ENCODE measurements around the gene NOTCH2.
A peak's percentile ranks its signal among the peaks of the same experiment; 100 is the strongest.

The NOTCH2 gene

DNA sequence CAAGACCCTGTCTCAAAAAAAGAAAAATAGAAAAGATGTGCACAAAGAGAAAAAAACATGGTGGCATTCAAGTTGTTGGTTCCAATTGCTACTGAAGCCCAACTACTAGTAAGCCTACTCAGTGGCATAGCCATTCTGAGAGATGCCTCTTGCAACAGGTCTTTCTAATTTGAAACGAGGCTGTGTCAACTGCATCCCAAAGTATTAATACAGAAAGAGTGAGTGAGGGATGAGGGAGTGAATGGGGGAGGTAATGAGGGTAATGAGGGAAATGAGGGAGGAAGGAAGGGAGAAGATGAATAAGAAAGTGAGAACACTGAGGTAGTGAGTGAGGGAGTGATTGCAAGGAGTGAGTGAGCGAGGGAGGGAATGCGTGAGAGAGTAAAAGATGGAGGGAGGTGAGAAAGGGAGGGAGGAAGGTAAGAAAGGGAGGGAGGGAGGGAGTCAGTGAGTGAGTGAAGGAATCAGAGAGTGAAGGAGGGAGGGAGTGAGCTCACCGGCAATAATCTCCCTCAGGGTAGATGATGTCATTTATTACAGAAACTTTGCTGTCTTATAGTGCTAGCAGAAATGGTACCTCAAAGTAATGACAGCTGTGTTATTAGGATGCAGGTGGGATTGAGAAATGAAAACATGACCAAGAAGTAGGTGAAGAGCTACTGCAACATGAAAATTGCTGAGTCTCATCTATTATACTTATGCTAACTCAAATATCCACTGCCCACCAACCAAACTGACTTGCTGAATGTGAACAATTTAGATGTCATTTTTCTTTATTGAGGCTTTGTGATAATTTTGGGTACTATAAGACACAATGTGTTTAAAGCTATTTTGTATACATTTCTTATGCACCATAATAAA is 97.5 kb downstream of the NOTCH2 start:
- no peak for DNase-seq

DNA sequence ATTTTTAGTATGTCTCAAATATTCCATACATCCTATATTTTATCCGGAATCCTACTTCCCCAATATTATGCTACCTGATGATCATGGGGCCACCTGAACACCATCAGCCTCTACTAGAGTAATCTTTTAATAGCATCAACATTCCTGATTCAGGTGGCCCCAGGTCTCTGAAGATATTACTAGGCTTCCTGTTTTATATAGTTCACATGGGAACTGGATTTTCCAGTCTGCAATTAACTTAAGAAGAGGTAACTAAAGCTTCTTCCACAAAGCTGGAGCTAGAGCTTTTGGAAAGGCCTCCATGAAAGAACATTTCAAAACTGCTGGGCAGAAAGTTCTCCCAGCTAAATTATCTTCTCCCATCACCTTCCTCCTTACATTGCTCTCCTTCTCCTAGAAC is 100.9 kb downstream of the NOTCH2 start:
- DNase-seq, result no peak

DNA sequence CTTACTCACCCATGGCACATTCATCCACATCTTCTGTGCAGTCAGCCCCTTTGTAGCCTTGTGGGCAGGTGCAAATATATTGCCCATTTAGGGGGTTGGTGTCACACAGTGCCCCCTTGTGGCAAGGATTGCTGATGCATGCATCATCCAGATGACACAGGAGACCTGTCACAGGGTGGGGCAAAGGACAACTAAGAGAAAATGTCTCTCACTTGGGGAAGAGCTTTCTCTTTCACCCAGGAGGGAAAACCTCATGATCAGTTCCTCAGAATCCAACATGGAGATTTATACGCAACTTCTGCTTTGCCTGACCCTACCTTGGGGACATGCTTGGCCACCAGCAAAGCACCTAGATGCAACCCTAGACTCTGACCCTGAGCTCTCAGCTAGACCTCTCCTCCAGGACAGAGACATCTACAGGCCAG is 101.4 kb downstream of the NOTCH2 start:
- no peak for DNase-seq

DNA sequence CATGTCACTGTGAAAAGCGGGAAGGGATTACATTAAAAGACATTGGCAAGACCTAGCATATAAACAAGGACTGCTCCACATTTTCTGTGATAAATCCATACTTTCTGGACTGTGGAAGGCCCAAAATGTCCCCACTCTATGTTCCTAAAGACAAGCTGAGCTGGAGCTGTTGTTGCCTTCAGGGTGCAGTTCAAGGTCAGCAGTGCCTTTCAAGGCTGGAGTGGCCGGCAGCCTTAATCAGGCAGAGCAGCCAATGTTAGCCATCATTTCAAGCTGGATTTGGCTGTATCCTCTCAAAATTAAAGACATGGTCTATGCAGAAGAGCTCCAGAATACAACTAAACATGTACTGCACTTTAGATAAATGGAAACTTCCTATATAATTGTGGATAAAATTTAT is 102.8 kb downstream of the NOTCH2 start:
- no peak for DNase-seq

DNA sequence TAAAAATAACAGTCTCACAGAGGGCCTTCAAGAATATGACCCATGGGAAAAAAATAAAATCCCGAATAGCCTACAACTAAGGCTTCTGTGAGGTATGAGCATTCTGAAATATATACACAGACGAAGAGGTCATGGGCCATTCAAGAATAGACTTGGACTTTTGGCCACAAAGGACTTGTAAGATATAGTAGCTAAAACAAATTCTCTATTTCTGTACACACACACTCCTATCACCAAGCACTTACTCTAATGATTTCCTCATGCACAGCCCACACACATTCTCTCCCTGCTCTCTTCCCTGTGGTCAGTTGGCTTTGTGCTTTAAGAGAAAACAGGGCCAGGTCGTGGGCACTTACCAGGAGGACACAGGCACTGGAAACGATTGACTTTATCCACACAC is 103.4 kb downstream of the NOTCH2 start:
- DNase-seq, result no peak

DNA sequence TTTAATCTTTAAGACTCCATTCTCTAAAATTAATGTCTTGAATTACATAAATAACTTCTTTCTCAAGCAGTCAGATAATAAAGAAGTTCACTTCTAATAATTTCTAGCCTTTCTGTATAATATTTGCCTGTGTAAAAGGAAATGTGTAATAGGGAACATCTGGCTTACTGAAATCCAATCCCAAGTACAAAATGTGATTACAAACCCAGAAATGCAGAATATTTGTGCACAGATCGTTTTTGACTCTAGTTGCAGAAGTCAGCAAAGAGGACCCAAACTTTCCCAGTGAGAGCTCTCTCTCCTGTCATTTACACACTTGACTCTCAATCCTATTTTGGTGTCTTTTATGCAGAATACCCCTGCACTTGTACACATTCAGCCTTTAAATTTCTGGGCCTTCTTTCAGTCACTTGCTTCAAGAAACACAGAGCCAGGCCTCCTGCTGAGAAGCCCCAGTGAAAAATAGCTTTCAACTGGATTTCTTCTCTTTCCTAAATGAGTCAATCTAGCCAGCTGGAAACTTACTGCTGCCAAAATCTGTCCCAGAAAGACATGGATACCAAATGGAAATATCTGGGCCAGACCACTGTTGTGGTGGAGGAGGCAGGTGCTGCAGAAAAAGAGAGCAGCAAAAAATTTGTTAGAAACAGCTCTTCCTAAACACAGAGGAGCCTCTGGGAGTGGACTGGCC is 104.6 kb downstream of the NOTCH2 start:
- DNase-seq, result peak; percentile 65

DNA sequence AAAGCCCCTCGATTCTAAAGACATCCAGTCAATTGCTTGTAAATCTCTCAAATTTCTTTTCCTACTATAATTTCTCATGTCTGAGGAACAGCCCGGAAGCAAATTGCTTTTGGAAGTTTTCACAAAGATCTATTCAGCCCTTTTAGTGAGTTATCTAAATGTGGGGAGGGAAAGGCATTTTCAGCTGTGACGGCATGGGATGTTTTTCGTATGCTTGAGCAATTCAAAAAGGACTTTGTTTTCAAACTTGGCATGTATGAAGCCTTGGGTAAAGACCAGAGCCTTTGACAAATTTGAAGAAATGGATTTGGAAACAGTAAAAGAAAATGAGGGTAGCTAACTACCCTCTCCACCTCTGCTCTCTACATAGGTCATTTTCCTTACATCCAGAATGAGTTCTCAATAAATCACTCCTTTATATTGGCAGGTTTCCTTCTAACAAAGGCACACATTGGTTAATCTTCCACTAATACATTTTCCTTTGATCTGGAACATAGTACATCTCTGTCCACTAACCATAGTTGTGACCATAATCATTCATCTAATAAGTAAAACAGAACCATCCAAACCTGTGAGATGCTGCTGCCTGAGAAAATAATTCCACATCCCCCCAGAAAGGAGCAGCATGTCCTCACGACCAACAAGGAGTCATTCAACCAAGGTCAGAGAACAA is 107.0 kb downstream of the NOTCH2 start:
- no peak for DNase-seq

DNA sequence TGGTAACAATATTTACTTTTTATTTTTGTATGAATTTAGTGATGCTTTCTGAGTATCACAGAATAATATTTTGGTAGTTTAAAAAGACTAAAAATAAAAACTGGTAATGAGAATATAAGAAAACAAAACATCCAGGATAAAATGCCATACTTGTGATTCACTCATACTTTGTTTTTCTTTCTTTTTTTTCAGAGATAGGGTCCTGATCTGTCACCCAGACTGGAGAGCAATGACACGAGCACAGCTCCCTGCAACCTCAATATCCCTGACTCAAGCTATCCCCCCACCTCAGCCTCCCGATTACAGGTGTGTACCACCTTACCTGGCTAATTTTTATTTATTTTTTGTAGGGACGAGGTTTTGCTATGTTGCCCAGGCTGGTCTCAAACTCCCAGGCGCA is 109.0 kb downstream of the NOTCH2 start:
- no peak for DNase-seq

DNA sequence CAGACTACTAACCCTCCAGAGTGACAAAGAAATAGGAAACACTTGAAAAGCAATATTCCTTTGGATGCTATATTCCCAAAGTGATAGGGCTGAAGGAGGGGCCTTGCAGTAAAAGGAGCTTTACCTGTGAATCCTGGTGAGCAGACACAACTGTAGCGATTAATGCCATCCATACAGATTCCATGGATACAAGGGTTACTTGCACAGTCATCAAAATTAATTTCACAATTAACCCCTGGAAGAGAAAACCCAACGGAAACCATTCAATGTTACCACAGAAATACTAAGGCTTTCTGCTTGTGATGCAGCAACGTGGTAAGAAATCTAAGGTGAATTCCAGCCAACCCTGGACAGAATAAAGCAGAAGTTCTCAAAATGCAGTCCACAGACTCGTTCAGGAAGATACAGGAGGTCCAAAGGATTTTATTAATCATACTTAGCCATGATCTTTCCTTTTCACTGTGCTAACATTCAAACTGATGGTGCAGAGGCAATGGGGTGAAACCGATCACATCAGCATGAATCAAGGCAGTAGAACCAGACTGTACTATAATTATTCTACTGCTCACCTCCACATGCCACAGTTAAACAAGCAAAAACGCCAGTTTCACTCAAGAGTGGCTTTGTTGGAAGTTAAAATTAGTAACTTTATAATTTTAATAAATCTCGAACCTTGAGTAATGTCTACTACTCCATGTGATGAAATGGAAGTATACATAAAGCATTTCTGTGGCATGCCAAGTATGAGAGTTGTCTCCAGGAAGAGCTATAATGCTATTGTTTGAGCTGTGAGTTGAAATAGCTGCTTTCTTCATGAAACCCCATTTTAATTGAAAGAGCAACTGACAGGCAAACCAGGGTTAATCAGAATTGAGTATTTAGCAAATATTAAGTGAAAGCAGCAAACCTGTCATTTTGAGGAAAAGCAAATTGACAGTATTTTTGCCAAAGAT is 109.9 kb downstream of the NOTCH2 start:
- DNase-seq, result no peak

DNA sequence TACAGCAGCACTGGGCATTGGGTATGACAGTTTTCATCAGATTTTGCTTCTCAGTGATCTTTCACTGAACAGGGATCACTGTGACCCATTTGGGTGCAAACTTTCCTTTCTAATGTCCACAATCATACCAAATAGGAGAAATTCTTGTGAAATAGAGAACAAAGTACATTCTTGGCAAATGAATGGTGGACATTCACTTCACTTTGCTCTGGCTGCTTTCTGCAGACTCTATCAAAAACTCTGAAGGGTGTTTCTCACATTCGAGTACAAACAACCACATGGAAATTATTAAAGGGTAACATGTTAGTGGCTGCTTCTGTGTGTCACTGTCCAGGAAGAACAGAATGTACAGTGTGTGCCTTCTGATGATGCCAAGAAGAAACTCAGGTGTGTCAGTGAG is 111.2 kb downstream of the NOTCH2 start:
- DNase-seq, result no peak

DNA sequence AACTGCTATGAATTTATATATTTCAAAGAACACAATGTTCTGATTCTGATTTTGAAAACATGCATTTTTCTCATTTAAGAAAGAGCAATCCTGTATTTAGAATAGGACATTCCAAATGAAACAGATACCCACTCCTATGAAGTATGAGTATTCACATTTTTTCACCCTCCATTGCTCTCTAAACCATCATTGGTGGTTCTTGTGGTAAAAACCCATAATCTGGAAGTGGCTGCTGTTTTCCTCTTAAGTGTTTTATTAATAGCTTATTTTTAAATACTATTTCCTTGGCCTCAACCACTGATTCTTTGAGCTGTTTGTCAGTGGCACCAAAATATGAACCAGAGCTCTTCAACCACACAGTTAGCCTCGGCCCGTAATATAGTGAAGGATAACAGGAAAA is 113.2 kb downstream of the NOTCH2 start:
- DNase-seq, result no peak

DNA sequence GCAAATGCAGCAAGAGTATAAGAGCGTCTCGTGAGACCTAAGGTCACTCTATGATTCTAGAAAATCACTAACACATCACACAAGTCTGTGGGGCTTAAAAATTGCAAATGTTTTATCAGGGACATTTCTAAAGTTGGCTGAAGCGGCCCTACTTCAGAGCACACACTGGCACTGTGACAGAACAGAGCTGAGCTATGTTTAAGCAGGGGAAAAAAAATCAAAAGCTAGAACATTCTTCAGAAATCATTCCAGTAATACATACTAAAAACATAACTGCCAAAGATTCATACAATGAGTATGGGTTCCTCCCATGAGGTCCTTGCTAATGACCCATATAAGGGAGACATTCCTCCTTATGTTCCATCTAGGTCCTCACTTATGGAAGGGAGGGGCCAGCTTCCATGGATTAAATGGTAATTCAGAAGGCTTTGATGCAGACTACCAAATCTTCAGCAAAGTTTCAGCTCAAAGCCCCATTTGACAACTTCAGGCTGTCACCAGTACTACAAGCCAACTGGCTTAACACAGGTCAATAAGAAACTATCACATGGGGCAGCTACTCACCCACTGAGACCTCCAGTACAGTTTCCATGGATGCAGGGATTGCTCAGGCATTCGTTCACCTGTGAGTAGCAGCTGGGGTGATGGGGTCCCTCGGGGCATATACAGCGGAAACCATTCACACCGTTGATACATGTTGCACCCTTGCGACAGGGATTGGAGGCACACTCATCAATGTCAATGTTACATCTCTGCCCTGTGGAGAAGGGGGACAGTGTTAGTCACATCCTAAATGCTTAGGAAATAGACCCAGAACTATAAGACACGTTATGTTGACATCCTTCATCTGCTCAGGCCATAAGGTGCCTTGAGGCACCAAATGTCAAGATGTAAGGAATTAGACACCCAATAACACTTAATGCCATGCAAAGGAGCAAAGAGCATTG is 114.7 kb downstream of the NOTCH2 start:
- no peak for DNase-seq

DNA sequence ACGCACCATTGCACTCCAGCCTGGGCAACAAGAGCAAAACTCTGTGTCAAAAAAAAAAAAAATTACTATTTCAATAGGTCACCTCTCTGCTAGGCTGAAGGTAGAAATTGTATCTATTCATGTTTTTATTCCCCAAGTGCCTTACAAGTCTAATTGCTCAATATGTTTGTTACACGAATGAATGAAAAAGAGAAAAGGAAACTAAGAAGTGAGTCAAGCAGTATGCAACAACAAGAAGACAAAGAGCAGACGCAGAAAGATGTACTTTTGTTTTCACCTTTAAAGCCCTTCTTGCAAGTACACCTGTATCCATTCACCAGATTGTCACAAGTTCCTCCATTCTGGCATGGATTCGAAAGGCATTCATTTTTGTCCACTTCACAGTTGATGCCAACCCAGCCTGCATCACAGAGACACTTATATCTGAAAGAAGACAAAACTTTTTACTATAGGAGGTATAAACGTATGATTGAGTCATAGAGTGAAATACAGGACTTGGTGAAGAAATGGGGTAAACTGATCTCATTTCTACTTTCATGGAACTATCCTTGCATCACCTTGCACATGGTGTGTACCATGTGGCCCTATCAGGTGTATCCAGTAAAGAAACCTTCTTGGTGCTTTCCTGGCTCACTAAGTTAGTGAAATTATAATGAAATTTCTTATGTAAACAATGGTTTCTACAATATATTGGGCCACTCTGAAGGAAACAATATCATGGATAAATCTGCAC is 116.0 kb downstream of the NOTCH2 start:
- no peak for DNase-seq

DNA sequence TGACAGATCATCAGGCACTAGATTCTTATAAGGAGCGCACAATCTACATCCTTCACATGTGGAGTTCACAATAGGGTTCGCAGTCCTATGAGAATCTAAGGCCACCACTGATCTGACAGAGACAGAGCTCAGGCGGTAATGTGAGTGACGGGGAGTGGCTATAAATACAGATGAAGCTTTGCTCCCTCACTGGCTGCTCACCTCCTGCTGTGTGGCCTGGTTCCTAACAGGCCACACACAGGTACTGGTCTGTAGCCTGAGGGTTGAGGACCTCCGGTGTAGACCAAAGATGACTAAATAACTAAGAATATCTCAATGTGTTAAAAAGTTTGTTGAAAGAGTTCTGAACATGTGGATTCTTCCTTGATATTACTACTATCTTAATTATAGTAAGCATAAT is 117.0 kb downstream of the NOTCH2 start:
- no peak for DNase-seq

DNA sequence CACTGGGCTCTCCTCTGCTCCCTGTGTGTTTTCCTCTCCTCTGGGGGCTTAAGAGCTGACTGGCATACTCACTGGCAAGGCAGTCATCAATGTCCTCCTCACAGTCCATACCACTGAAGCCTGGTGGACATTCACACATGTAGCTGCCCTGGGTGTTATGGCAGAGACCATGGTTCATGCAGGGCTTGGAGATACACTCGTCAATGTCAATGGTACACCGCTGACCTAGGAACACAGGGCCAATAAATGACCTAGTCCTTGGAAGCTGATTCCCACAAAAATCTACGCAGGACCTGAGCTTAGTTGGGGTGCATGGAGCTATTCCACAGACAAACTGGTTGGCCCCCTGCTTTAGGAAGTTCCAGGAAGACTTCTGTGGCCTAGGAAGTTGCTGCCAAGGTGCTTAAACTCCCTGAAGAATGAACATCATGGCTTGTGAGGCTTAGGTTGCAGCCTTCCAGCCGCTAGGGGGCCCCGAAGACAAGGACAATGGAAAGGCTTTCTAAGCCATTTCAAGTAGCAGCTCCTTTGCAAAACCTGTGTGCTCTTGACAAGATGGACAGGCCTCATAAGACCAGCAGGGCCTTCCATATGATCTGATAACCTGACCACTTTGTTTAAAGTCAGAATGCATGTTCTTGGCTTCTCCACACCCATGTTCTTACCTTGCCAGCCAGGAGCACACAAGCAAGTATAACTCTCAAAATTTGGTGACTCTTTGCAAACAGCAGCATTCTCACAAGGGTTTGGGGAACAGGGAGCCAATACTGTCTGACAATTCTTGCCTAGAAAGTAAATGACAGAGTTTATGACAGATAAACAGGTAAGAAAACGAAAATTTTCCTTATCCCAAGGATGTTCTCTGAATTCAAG is 120.9 kb downstream of the NOTCH2 start:
- DNase-seq, result peak; percentile 86

DNA sequence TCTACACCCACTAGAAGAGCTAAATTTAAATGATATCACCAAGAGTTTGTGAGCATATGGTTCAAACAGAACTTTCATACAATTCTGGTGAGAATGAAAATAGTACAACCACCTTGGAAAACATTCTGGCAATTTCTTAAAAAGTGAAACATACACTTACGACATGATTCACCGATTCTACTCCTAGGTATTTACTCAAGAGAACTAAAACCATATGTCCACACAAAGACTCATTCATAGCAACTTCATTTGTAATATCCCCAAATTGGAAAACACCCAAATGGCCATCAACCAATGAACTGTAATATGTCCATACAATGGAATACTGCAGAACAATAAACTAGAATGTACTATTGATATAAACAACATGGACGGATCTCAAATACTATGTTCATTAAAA is 122.0 kb downstream of the NOTCH2 start:
- no peak for DNase-seq

DNA sequence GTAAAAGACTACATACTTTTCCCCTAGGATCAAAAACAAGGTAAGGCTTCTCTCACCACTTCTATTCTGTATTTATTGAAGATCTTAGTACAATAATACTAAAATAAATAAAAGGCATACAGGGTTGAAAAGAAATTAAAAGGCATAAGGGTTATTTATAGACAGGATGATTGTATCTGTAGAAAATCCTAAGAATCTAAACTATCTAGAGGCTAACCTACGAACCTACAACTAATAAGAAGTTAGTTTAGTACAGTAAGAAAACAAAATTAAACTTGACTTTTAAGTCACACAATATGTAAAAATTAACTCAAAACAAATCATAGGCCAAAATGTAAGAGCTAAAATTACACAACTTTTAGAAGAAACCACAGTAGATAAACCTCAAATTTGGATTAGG is 122.7 kb downstream of the NOTCH2 start:
- DNase-seq, result no peak

DNA sequence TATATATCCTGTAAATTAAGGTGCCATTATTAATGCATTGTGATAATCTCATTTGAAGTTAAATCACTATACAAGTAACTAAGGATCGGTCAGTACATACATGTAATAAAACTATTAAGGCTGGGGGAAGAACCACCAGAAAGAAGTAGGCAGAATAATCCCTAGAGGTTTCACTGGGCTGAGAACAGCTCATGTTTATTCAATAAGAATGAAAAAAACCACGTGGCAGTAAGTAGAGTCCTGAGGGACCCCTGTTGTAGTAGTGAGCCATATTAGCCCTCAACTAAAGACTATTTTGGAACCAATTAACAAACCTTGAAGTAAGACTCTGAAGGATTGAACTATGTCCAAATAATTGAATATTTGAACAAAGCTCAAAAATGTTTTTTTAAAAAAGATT is 126.2 kb downstream of the NOTCH2 start:
- DNase-seq, result no peak

DNA sequence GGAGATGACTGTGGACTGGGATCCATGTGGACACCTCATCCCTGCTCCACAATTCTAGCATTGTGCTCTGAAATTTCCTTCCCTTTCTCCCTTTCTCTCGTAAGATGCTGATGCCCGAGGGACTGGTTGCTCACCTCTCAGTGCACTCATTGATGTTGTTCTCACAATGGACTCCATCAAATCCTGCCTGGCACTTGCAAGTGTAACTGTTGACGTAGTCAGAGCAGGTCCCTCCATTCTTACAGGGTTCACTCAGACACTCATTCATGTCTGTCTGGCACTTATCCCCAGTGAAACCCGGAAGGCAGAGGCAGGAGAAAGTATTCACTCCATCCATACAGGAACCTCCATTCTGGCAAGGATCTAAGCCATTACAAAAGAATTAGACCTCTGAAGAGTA is 128.1 kb downstream of the NOTCH2 start:
- no peak for DNase-seq

DNA sequence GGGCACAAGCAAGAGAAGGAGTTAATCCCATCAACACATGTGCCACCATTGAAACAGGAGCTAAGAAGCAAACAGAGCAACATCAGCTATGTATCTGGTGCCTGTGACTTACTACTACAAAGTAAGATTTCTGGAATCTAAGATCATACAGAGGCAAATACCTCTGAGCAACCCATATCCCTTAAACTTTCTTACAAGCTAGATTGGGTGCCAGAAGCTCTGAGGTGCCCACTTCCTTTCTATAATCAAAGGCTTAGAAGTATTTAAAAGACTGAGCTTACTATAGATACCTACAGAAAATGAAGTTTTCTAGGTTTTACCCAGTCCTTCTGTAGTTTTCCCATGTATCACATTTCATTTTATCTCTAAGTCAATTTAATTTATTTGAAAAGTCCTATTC is 128.8 kb downstream of the NOTCH2 start:
- no peak for DNase-seq

All from right forelimb (tissue), 1 donor.